Amniotic epithelial cell (primary cell): ENCODE data around the gene ZNF689.

Experiments
- DNase-seq: peaks from one replicate; pipeline ENCODE4 v3.0.0-alpha.2; 2010; ENCODE audit warnings: low read depth

Gene ZNF689

DNA sequence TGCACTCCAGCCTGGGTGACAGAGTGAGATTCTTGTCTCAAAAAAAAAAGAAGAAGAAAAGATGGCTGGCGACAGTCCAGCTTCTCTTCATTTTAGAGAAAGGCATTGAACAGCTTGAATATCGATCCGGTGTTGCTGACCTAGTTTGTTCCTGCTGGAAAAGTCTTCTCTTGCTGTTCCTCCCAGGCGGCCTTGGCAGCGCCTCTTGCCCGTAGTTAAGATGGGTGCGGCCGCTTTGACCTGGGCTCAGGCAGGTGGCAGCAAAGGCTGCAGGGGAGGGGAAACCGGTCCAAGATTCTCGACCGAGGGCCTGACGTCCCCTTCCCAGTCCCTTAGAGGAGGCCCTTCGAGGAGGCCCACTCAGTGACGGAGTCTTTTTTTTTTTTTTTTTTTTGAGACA, 48.2 kb downstream of the ZNF689 start:
- no peak for DNase-seq

- DNase-seq = no peak
Measured at GRCh38 chr16:30561089-30561816, 48.9 kb downstream of the ZNF689 start.

DNA sequence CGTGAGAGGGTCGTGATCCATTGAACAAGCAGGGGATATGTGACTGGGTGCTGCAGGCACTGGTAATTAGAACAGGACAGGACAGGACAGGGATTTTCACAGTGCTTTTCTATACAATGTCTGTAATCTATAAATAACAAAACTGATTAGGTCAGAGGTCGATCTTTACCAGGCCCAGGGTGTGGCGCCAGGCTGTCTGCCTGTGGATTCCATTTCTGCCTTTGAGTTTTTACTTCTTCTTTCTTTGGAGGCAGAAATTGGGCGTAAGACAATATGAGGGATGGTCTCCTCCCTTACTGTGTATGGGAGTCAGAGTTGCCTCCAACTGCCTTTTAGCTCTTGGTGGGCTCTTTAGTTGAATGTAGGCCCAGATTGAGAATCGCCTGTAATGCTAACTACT, 50.5 kb downstream of the ZNF689 start:
- DNase-seq = no peak

DNA sequence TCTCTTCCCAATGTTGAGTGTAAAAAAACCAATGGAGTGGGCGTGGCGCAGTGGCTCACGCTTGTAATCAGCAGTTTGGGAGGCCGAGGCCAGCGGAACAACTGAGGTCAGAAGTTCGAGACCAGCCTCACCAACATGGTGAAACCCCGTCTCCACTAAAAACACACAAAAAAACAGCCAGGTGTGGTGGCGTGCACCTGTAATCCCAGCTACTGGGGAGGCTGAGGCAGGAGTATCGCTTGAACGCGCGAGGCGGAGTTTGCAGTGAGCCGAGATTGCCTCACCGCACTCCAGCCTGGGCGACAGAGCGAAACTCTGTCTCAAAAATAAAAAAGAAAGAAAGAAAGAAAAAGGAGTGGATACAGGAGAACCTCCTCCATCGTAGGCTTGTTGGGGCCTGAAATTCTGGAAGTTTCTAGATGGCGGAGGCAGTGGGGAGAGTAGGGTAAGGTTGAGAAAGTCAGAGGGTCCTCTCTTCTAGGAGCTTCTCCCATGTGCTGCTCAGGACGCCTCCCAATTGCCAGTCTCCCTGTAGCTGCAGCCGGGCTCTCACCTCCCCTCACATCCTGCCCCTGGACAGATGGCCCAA, 51.3 kb downstream of the ZNF689 start:
- DNase-seq = no peak

DNA sequence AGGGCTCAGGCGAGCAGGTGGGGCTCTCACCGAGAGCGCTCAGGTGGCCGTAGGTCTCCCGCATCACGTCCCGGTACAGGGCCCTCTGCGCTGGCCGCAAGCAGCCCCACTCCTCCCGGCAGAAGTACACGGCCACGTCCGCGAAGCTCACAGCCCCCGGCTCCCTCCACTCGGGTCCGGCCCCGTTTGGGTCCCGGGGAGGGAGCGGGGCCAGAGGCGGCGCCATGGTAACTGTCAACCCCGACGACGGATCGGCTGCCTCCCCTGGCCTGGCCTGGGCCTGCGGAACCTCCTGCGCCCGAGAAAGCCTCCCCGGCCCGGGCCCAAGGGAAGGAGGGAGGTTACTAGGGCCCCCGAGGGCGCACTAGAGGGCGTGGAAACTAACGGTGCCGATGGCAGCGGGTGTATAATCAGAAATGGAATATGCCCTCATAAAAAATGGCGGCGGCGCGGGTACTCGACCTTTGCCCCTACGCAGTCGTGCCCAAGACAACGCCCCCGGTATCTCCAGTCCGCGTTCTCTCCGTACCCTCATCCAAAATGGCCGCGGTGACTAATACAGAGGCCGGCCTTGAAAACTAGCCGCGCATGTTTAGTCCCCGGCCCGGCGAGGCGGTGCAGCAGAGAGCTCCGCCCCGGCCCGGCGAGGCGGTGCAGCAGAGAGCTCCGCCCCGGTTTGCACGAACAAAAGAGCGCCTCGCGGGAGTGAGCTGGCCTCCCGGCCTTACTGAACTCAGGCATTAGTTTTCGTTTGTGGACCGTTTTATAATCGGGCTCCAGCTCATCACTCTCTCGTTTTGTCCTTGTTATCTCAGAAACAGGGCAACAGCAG, 52.0 kb downstream of the ZNF689 start, which contains the start of gene ZNF764:
ZNF764 (minus strand) TSS at position 418 of the 832 bp plus-strand sequence; CDS start at position 226, 192 bp downstream.
- DNase-seq = peak; percentile 98

DNA sequence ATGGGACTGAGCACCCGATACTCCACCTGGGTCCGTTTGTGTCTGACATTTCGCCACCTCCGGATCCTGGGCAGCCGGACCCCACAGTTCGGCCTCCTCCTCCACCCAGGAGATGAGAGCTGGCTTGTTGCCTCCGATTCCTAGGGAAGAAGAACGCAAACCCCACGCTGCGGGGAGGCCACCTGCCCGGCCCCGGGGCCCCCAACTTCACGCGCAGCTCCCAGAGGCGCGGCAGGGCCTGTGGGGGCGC, 52.6 kb downstream of the ZNF689 start:
- DNase-seq = no peak

- no peak for DNase-seq
Measured at GRCh38 chr16:30556125-30556473, 54.1 kb downstream of the ZNF689 start.

DNA sequence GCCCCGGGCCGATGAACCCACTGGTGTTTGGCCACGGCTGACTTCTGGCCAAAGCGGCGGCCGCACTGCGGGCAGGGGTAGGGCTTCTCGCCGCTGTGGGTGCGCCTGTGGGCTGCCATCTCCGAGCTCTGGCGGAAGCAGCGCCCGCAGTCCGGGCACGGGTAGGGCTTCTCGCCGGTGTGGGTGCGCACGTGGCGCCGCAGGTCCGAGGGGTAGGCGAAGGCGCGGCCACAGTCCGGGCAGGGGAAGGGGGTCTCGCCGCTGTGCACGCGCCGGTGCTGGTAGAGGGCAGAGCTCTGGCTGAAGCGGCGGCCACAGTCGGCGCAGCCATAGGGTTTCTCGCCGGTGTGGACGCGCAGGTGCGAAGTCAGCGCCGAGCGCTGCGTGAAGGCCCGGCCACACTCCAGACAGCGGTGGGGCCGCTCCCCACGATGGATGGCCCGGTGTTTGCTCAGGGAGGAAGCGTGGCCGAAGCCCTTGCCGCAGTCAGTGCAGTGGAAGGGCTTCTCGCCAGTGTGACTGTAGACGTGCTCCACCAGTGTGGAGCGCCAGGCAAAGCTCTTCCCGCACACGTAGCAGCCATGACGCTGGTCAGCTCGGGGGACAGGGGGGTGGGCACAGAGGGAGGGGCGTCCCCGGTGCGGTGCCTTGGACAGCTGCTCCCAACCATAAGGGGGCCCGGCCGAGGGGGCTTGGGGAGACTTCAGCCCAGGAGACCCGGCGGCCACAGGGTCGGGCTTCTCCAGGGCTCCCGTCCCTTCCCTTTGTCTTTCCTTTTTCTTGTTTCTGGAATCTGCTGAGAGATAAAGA, 54.7 kb downstream of the ZNF689 start:
- no peak for DNase-seq

GRCh38 chr16:30554557-30555314, 55.5 kb downstream of the ZNF689 start:
- DNase-seq = no peak

DNA sequence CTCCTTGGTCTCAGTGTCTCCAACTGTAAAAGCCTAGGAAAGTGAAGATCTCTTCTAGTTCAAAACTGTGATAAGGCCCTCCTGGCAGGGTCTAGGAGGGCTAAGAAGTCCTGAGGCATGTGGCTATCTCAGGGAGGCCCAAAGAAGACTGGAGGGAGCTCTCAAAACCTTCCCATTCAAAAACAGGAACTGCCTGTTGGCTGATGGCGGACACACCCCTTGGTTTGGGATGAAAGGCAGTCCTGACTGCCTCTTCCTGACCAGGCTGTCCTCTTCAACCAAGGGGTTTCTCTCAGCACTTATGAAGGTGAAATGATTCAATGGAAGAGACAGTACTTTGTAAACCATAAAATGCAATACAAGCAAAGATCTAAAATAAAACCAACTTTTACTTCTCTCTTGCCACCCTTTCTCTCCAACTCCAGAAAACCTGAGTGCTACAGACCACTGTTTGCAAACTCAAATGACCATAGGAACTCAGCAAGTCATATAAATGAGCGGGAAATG, 56.7 kb downstream of the ZNF689 start:
- DNase-seq = no peak

GRCh38 chr16:30552956-30553355, 57.2 kb downstream of the ZNF689 start:
- no peak for DNase-seq
